ENCODE data around the gene PLEKHA5.
"Not testable (repeated sequence)": the region's sequence is repeated elsewhere in the genome, so short reads cannot be mapped to it uniquely, and the experiment has no call there.

The PLEKHA5 gene

DNA sequence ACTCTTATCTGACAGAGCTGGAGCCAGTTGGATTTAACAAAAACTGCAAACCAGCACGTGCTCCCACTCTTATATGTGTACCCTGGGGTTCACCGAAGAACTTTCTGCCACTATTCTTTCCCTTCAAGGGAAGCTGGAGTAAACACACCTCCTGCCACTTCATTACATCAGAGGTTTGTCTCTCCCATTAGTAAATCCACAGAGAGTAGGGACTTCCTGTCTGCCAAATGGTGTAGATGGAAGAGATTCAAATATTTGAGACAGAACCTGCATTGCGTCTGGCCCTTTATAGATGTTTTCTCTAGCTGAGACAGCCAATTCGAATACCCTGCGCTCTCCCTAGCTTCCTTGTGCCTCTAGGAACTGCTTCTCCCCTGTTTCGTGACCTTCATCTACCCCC is 280.7 kb downstream of the PLEKHA5 start:
- DNase-seq (ENCODE audit: low spot score) = no peak

- DNase-seq (ENCODE audit: low spot score) = no peak
Measured at GRCh38 chr12:19410629-19411185, 281.2 kb downstream of the PLEKHA5 start.

GRCh38 chr12:19411234-19412204 is 282.0 kb downstream of the PLEKHA5 start:
- no peak for DNase-seq (ENCODE audit: low spot score)

DNA sequence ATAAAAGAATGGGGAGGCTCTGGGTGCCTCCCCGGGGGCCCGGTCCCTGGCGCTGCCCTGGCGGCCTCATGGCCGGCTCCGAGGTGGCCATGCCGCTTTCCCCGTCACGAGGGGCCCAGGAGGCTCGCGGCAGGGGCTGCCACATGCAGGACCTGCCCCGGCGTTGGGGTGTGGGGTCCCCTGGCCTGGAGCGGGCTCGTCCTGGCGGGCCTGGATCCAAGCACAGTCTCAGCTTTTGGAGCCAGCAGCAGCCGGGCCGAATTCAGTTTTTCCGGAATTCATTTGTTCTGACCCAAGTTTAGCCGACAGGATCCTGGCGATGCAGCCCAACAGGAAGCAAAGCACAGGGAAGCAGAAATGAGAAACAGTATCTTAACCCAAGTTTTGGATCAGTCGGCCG is 283.3 kb downstream of the PLEKHA5 start:
- DNase-seq (ENCODE audit: low spot score) = no peak

DNA sequence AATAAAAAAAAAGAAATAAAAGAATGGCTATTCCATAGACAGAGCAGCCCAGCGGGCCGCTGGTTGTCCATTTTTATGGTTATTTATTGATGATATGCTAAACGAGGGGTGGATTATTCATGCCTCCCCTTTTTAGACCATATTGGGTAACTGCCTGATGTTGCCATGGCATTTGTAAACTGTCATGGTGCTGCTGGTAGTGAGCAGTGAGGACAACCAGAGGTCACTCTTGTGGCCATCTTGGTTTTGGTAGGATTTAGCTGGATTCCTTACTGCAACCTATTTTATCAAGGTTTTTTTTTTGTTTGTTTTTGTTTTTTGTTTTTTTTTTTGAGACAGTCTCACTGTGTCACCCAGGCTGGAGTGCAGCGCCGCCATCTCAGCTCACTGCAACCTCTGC is 284.0 kb downstream of the PLEKHA5 start:
- DNase-seq (ENCODE audit: low spot score) = not testable (repeated sequence)

- DNase-seq (ENCODE audit: low spot score) = no peak
Measured at GRCh38 chr12:19415563-19415962, 286.0 kb downstream of the PLEKHA5 start.

- DNase-seq (ENCODE audit: low spot score) = peak; percentile 49
Measured at GRCh38 chr12:19419086-19419485, 289.6 kb downstream of the PLEKHA5 start.

GRCh38 chr12:19421503-19422282 is 292.2 kb downstream of the PLEKHA5 start:
- no peak for DNase-seq (ENCODE audit: low spot score)

DNA sequence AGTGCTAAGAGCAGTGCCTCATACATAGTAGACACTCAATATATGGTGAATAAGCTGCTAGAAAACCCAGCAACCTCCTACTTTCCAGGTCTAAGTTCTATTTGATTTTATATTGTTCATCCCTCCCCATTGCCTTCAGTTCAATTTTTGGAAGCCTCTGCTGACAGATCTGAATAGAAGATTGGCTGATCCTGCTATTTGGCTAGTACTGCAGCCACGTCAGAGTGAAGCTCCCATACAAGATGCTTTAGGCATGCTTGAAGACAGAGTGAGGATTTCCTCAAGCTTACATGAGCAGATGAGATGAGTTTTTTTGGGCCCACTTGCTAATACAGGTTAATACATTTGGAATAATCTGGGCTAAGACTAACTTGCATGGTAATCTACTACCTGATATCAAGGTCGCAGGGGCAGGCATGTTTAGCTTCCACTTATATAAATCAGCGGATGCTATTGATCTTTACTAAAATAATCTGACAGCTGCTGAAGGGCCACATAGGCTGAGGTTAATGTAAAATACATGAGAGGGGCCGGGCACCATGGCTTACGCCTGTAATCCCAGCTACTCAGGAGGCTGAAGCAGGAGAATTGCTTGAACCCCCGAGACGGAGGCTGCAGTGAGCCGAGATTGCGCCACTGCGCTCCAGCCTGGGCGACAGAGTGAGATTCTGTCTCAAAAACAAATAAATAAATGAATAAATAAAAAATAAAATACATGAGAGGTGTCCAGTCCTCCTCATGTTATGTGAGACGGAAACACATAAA is 293.8 kb downstream of the PLEKHA5 start:
- DNase-seq (ENCODE audit: low spot score) = no peak

Data from left forelimb (tissue), 1 donor.